NCI-H146 (cell line): Measurements from ENCODE around the gene USP6NL.
"Not testable (repeated sequence)": the region's sequence is repeated elsewhere in the genome, so short reads cannot be mapped to it uniquely, and the experiment has no call there.

Source experiments
- DNase-seq: peaks from one replicate; lab custom pipeline; 2025; lab: John Stamatoyannopoulos, UW

USP6NL gene

GRCh38 chr10:11515596-11516430, 95.6 kb downstream of the USP6NL start:
- DNase-seq, result peak; percentile 66

- no peak for DNase-seq
Observed at GRCh38 chr10:11513727-11514126, 97.7 kb downstream of the USP6NL start.

- DNase-seq, result no peak
Observed at GRCh38 chr10:11512596-11512995, 98.9 kb downstream of the USP6NL start.

- no peak for DNase-seq
Observed at GRCh38 chr10:11511321-11511720, 100.1 kb downstream of the USP6NL start.

- no peak for DNase-seq
Observed at GRCh38 chr10:11510736-11511135, 100.7 kb downstream of the USP6NL start.

DNA sequence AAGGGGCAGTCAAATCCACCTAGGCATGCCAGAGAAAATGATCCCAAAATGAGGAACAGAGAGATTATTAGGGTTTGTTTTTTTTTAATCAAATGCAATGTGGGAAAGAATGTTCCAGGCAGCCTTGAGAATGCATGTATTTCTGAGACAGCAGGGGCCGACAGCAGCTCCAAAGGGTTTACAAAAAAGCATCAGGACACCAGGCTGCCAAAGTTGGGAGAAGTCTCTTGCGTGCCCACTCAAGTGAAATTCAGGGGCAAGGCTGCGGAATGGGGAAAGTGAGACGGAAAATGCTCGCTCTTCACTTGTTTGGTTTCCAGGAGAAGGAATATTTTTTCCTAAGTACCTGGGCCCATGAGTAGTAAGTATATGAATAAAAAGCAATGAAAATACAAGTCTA, 101.2 kb downstream of the USP6NL start:
- no peak for DNase-seq

DNA sequence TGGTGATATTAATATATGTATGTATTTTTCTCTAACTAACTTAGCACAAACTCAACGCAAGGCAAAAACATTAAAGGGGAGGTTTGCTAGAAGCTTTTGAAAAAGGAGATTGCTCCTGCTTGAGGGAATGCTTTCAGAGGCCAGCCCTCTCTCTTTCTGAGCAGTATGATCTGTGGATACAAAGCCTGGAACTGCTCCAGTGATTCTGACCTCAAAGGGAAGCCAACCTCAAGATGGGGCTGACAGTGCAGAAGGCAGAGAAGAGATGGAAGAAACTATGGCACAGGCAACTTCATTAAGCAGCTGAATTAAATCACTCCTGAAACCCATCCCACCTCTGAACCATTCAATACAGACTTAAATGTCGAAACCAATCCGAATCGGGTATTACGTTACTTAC, 102.4 kb downstream of the USP6NL start:
- no peak for DNase-seq

DNA sequence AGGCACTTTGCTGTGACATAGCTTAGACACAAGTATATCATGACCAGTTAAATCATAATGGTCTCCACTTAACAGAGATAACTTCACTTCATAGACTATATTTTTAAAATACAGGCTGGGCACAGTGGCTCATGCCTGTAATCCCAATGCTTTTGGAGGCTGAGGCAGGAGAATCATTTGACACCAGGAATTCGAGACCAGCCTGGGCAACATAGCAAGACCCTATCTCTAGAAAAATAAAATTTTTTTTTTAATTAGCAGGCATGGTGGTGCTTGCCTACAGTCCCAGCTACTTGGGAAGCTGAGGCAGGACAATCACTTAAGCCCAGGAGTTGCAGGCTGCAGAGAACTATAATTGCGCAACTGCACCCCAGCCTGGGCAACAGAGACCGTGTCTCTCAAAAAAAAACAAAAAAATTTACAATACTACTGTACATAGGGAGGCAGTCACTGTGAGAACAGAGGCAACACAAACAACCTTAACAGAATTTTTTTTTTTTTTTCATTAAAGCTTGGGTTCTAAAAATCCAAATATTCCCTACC, 105.1 kb downstream of the USP6NL start:
- DNase-seq, result no peak

GRCh38 chr10:11505639-11506038, 105.8 kb downstream of the USP6NL start:
- no peak for DNase-seq

DNA sequence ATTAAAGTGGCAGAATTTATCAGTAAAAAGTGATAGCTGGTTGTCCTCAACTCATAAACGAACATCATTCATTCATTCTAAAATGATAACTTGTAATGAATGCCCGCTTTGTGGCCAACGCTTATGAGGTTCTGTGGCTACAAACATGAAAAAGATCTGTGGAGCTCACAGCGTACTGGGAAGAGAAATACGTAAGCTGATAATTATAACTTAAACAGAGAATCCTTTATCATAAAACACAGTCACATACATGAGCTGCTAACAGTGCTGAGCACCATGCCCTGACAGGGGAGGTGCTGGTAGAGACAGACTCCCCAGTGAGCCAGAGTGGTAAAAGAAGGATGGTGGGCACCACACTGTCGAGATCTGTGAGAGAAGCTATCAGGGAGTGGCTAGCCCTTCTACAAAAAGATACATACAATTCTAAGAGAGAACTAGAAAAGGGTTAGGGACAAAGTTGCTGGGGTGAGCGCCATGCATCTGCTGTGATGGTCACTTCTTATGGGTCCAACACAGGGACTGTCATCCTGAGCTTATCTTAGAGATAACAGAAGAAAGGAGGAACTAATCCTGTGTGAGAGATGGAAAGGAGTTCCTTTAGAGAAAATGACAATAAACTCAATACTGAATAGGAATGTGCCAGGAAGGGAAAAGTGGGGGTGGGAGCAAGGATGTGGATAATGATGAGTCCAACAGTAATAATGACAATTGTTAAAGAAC, 106.7 kb downstream of the USP6NL start:
- DNase-seq, result no peak

- DNase-seq, result no peak
Observed at GRCh38 chr10:11501600-11501999, 109.8 kb downstream of the USP6NL start.

DNA sequence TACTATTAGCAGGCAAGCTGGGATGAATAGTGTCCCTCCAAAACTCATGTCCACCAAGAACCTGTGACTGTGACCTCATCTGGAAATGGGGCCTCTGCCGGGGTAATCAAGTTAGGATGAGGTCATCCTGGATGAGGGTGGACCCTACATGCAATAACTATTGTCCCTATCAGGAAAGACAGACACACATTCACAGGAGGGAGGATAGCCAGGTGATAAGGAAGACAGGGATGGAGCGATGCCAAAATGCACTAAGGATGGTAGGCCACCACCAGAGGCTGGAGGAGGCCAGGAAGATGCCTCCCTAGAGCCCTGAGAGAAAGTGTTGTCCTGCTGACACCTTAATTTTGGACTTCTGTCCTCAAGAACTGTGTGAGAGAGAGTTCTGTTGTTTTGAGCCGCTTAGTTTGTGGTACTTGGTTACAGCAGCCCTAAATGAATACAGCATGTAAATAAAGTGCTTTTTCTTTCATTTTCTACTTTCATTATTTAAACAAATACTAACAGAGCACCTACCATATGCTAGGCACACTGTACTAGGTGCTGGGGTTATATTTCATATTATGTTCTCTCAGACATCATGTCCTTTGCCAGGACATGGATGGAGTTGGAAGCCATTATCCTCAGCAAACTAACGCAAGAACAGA, 111.9 kb downstream of the USP6NL start:
- DNase-seq, result peak; percentile 35

DNA sequence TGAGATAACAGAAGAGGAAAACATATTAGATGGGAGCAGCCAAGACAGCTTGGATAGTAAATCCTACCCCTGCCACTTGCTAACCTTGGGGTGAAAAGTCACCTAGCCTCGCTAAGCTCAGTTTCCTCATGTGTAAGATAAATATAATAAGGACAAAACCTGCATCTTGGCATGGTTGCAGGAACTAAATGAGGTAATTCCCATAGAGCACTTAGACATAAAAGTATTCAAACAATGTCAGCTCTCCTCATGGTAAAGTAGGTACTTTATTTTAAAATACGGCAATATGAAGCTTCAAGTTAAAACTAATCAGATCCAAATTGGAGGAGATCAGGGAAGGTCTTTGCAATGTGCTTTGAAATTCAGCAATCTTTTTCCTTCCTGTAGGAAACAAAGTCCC, 113.1 kb downstream of the USP6NL start:
- no peak for DNase-seq

- not testable (repeated sequence) for DNase-seq
Observed at GRCh38 chr10:11494923-11495322, 116.5 kb downstream of the USP6NL start.

- DNase-seq, result no peak
Observed at GRCh38 chr10:11493646-11494045, 117.8 kb downstream of the USP6NL start.

DNA sequence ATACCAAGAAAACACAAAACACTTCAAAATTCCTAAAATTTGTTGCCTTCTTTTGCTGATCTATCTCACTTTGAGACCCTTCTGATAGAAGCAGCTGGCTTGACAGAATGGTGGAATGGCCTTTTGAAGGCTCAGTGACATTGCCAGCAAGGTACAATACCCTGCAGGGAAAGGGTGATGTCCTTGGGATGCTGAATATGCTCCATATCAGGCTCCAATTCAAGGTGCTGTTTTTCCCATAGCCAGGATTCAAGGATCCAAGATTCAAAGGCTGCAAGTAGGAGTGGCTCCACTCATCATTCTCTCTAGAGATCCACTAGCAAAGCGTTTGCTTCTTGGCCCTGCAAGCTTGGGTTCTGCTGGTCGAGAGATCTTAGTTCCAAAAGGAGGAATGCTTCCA, 120.4 kb downstream of the USP6NL start:
- no peak for DNase-seq

- no peak for DNase-seq
Observed at GRCh38 chr10:11489591-11489990, 121.9 kb downstream of the USP6NL start.

DNA sequence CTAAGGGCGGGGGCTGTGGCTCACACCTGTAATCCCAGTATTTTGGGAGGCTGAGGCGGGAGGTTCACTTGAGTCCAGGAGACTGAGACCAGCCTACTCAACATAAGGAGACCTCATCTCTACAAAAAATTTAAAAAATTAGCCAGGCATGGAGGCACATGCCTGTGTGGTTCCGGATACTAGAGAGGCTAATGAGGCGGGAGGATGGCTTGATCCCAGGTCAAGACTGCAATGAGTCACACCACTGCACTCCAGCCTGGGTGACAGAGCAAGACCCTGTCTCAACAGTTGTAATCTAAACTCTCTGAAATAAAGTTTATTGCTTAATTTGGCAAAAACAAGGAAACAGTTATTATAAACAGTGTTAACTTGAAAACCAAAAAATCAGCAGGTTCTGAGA, 123.3 kb downstream of the USP6NL start:
- no peak for DNase-seq

DNA sequence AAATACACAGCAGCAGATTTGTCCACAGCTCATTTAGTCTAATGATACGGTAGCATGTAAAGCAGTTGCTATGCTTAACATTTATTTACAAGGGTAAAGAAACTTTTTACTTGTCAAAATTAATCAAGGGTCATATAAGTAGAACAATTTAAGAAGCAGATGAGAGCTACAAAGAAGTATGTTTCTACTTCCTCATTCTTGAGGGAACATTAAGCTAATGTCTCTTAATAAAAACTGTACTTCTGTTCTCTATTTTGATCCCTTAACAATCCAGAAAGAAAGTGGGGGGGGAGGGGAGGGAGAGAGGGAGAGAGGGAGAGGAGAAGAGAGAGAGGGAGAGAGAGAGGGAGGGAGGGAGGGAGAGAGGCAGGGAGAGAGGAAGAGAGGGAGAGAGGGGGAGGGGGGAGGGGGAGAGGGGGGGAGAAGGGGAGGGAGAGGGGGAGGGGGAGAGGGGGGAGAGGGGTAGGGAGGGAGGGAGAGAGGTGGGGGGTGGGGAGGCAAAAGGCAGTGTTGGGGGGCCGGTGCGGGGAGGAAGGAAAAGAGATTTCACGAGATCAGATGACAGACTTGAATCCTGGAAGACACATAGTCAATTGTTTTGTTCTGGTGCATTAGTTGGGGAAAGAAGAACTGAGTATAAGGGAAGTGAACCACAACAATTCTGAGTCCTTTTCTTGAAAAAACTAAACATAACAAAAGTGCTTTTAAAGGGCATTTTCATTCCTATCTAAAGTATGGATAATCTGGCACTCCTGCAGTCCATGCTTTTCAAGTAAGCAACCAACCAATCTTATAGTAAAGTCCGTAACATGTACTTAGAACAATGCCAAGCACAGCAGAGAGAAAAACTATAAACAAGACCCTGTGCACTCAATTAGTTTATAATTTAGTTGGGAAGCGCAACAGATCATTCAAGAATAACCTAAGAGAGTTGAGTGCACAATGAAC, 128.0 kb downstream of the USP6NL start:
- no peak for DNase-seq

DNA sequence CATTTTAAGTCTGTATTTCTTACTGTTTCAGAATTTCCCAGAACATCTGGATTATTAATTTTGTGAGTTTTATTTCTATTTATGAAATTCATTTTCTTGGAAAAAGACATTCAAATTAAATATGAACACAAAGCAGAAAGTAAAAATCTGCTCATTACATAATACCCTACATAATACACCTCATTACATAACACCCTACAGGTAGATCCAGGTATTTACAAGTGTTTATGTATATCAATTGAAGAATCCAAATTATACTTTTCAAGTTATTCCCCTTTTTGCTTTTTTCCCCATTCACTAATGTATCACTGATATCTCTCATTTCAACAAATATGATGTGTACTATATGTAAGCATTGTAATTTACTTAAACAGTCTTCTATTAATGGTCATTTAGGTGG, 129.1 kb downstream of the USP6NL start:
- no peak for DNase-seq

DNA sequence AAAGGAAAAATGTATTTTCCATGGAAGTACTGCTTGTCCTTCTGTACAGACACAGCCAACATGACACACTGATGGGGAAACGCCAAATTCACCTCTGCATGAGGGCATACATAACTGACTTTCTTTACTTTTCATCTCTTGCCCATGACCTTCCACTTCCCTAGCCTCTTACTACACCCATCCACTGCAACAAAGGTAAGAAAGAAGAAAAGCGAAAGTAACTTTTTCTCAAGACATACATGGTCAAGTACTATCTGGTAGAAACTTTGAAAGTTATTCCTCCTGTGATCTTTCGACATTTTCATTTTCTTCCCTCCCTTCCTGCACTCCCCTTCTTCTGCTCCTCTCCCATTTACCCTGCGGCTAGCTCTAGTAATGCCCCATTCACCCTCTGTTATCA, 130.8 kb downstream of the USP6NL start:
- DNase-seq, result no peak

- no peak for DNase-seq
Observed at GRCh38 chr10:11479300-11479699, 132.2 kb downstream of the USP6NL start.
